ENCODE measurements around the gene APC2.

The APC2 gene

GRCh38 chr19:1446713-1447481 lies 3.0 kb upstream of the APC2 start:
- no peak for DNase-seq (ENCODE audit: low spot score)

- DNase-seq (ENCODE audit: low spot score), result no peak
Observed at GRCh38 chr19:1447504-1447903, 2.4 kb upstream of the APC2 start.

GRCh38 chr19:1447944-1448343 lies 2.0 kb upstream of the APC2 start:
- no peak for DNase-seq (ENCODE audit: low spot score)

GRCh38 chr19:1450735-1451731 lies 1.1 kb downstream of the APC2 start:
- no peak for DNase-seq (ENCODE audit: low spot score)

GRCh38 chr19:1451916-1452801 lies 2.2 kb downstream of the APC2 start:
- DNase-seq (ENCODE audit: low spot score), result no peak

- no peak for DNase-seq (ENCODE audit: low spot score)
Observed at GRCh38 chr19:1452802-1453524, 3.0 kb downstream of the APC2 start.

- DNase-seq (ENCODE audit: low spot score), result no peak
Observed at GRCh38 chr19:1453525-1454364, 3.8 kb downstream of the APC2 start.

GRCh38 chr19:1455002-1455335 lies 5.0 kb downstream of the APC2 start:
- no peak for DNase-seq (ENCODE audit: low spot score)

- DNase-seq (ENCODE audit: low spot score), result peak; percentile 77
Observed at GRCh38 chr19:1455336-1456120, 5.6 kb downstream of the APC2 start.

- DNase-seq (ENCODE audit: low spot score), result no peak
Observed at GRCh38 chr19:1456121-1456900, 6.4 kb downstream of the APC2 start.

- DNase-seq (ENCODE audit: low spot score), result no peak
Observed at GRCh38 chr19:1457031-1457739, 7.3 kb downstream of the APC2 start.

GRCh38 chr19:1457892-1458291 lies 8.0 kb downstream of the APC2 start:
- DNase-seq (ENCODE audit: low spot score), result no peak

- no peak for DNase-seq (ENCODE audit: low spot score)
Observed at GRCh38 chr19:1459479-1459878, 9.6 kb downstream of the APC2 start.

GRCh38 chr19:1460033-1460995 lies 10.4 kb downstream of the APC2 start:
- DNase-seq (ENCODE audit: low spot score), result no peak

GRCh38 chr19:1461862-1462261 lies 11.9 kb downstream of the APC2 start:
- DNase-seq (ENCODE audit: low spot score), result no peak

GRCh38 chr19:1465191-1466016 lies 15.5 kb downstream of the APC2 start:
- peak; percentile 90 for DNase-seq (ENCODE audit: low spot score)
